Hepatocyte (in vitro differentiated cells): ENCODE measurements around the gene SNX32.

Experiments
- EZH2 ChIP-seq: fragments of 200-600 bp; sonication (generic); IDR thresholded peaks from 2 replicates; pipeline ENCODE4 v1.6.1; 2016; ENCODE audit warnings: antibody characterized with exemption, mild to moderate bottlenecking, borderline replicate concordance
- TF ChIP-seq, protein P1 (sequence below): fragments of 200-600 bp; sonication (generic); IDR thresholded peaks from 2 replicates; pipeline ENCODE4 v1.5.1; 2016; ENCODE audit warnings: antibody characterized with exemption, mild to moderate bottlenecking; ENCODE audit not compliant: poor library complexity

DNA sequence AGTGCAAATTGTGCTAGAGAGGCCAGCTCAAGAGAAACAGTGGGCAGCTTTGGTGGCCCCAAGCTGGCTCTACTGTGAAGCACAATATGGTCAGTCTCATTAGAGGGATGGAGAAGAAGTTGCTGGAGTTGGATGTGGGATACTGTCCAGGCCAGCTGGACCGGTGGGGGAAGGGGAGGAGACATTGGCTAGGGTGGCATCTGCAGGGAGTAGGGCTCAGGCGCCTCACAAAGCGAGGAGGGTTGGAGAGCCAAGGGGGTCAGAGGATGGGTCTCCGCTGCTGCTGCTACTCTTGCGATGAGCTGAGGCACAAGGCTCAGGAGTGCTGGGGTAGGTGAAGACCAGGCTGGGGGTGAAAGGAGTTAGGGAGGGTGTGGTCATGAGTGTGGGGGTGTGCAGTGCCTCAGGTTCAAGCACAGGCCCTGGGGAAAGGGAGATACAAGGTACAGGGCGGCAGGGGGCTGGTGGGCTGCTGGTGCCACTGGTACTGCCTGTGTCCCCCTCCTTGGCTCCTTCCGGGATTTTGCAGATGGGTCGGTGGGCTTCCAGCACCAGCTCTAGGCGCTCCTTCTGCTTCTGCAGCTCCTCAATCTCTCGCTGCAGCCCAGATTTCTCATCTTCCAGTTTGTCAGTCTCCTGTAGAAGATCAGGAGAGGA, 59.0 kb downstream of the SNX32 start:
- TF ChIP-seq, protein P1, sequence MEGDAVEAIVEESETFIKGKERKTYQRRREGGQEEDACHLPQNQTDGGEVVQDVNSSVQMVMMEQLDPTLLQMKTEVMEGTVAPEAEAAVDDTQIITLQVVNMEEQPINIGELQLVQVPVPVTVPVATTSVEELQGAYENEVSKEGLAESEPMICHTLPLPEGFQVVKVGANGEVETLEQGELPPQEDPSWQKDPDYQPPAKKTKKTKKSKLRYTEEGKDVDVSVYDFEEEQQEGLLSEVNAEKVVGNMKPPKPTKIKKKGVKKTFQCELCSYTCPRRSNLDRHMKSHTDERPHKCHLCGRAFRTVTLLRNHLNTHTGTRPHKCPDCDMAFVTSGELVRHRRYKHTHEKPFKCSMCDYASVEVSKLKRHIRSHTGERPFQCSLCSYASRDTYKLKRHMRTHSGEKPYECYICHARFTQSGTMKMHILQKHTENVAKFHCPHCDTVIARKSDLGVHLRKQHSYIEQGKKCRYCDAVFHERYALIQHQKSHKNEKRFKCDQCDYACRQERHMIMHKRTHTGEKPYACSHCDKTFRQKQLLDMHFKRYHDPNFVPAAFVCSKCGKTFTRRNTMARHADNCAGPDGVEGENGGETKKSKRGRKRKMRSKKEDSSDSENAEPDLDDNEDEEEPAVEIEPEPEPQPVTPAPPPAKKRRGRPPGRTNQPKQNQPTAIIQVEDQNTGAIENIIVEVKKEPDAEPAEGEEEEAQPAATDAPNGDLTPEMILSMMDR: no peak
- no peak for TF ChIP-seq EZH2
